HFF-Myc (cell line): ENCODE data around the gene TBX18.

Source experiments
- DNase-seq: peaks from one replicate; pipeline ENCODE4 v3.0.0-alpha.2; 2011; ENCODE audit warnings: low read depth; ENCODE audit errors: extremely low read depth
- H3K4me3 ChIP-seq: replicated peaks from 2 replicates; pipeline ENCODE4 v1.5.1; 2011; ENCODE audit warnings: low read depth, mild to moderate bottlenecking, control low read depth, low read length
- CTCF ChIP-seq: IDR thresholded peaks from 2 replicates; pipeline ENCODE4 v1.5.1; 2012; ENCODE audit warnings: mild to moderate bottlenecking, low read depth, low read length, control low read depth; ENCODE audit errors: missing control alignments

Gene TBX18

GRCh38 chr6:84738996-84739865 is 25.2 kb downstream of the TBX18 start:
- DNase-seq: no peak
- TF ChIP-seq CTCF: no peak
- no peak overlapping the region for H3K4me3 ChIP-seq

GRCh38 chr6:84733889-84734288 is 30.5 kb downstream of the TBX18 start:
- no peak overlapping the region for H3K4me3 ChIP-seq
- no peak for TF ChIP-seq CTCF
- no peak for DNase-seq

GRCh38 chr6:84731901-84732300 is 32.5 kb downstream of the TBX18 start:
- no peak for DNase-seq
- H3K4me3 ChIP-seq: no peak overlapping the region
- TF ChIP-seq CTCF: no peak

- no peak overlapping the region for H3K4me3 ChIP-seq
- DNase-seq: no peak
- TF ChIP-seq CTCF: no peak
These were observed 33.0 kb downstream of the TBX18 start for GRCh38 chr6:84731401-84731800.

- no peak for DNase-seq
- H3K4me3 ChIP-seq: no peak overlapping the region
- peak; percentile 43 for TF ChIP-seq CTCF
These were observed 35.8 kb downstream of the TBX18 start for GRCh38 chr6:84728602-84729001.

GRCh38 chr6:84719152-84719551 is 45.2 kb downstream of the TBX18 start:
- no peak for TF ChIP-seq CTCF
- no peak overlapping the region for H3K4me3 ChIP-seq
- no peak for DNase-seq
